T-cell (primary cell): Measurements from ENCODE around the gene PMPCA. TPM values are rescaled to one million over a fixed set of nuclear protein-coding genes. Genes with fewer than 3 reads are reported as not detected.

Experiments used
- ATAC-seq, 4 experiments: fragments of 200-7000 bp in 3 of 4; fragments of 150-1000 bp in 1 of 4; cut with Tn5 transposase; replicated peaks in 1 of 4; 1 replicate in 3 of 4; 2 replicates in 1 of 4; pipeline ENCODE4 v1.10.0; 2021; ENCODE audit warnings: moderate library complexity in 3 of 4, mild to moderate bottlenecking in 2 of 4, moderate number of reproducible peaks in 1 of 4
- CTCF ChIA-PET, 2 donors: fragments of 300-600 bp; sonication (Branson Sonifier 250); formaldehyde crosslinking; loops; one replicate each; lab custom pipeline; 2022; ENCODE audit warnings: antibody characterized with exemption in 2 of 2; lab: Charles Lee
- POLR2A ChIA-PET, 2 donors: fragments of 300-600 bp; sonication (Branson Sonifier 250); formaldehyde crosslinking; loops; one replicate each; lab custom pipeline; 2022; ENCODE audit warnings: antibody characterized with exemption in 2 of 2; lab: Charles Lee
- DNase-seq, 35 experiments: peaks; one replicate each; pipeline versions ENCODE4 v3.0.0 to v3.0.0-alpha.2; 2013 to 2023
- H3K27ac ChIP-seq: one replicate; pipeline ENCODE4 v1.5.1; 2013; ENCODE audit warnings: low read length
- H3K27me3 ChIP-seq, 2 experiments: replicated peaks in 1 of 2; 1 replicate in 1 of 2; 2 replicates in 1 of 2; pipeline versions ENCODE4 v1.6.1 to v1.7.0; 2013; ENCODE audit warnings: low read length in 1 of 2, mixed read lengths in 1 of 2; ENCODE audit not compliant: control insufficient read depth in 2 of 2, insufficient read depth in 2 of 2; ENCODE audit errors: extremely low read depth in 1 of 2
- H3K36me3 ChIP-seq, 2 donors: 1 replicate in 1 of 2; 2 replicates in 1 of 2; pipeline versions ENCODE4 v1.6.1 to v1.7.0; 2013; ENCODE audit warnings: low read length in 1 of 2; ENCODE audit not compliant: control insufficient read depth in 2 of 2, insufficient read depth in 1 of 2; ENCODE audit errors: extremely low read depth in 1 of 2
- H3K4me1 ChIP-seq, 2 experiments: 1 replicate in 1 of 2; 2 replicates in 1 of 2; pipeline versions ENCODE4 v1.6.1 to v1.7.0; 2013; ENCODE audit warnings: low read length in 2 of 2, mixed read lengths in 1 of 2; ENCODE audit not compliant: insufficient read depth in 2 of 2, control insufficient read depth in 1 of 2; ENCODE audit errors: extremely low read depth in 1 of 2
- H3K4me3 ChIP-seq, 2 donors: 1 replicate in 1 of 2; 2 replicates in 1 of 2; pipeline versions ENCODE4 v1.5.1 to v1.7.0; 2013; ENCODE audit warnings: mild to moderate bottlenecking in 2 of 2, low read length in 1 of 2, moderate library complexity in 1 of 2; ENCODE audit not compliant: control insufficient read depth in 1 of 2; ENCODE audit errors: extremely low read depth in 1 of 2
- H3K9me3 ChIP-seq: 2 replicates; pipeline ENCODE4 v1.7.0; 2013
- H3K27ac Mint-ChIP-seq, 2 donors: one replicate each; pipeline ENCODE4 v1.8.0; 2020 to 2021; ENCODE audit warnings: mild to moderate bottlenecking in 2 of 2, mixed read lengths in 2 of 2
- H3K27me3 Mint-ChIP-seq, 2 donors: one replicate each; pipeline ENCODE4 v1.8.0; 2021 to 2022; ENCODE audit warnings: mixed read lengths in 2 of 2
- H3K36me3 Mint-ChIP-seq: one replicate; pipeline ENCODE4 v1.8.0; 2021; ENCODE audit warnings: mixed read lengths
- H3K4me1 Mint-ChIP-seq, 3 donors: one replicate each; pipeline ENCODE4 v1.8.0; 2020 to 2022; ENCODE audit warnings: mixed read lengths in 3 of 3, mild to moderate bottlenecking in 1 of 3
- H3K4me3 Mint-ChIP-seq, 3 donors: one replicate each; pipeline ENCODE4 v1.8.0; 2020 to 2022; ENCODE audit warnings: mild to moderate bottlenecking in 3 of 3, mixed read lengths in 3 of 3, moderate library complexity in 3 of 3
- H3K9me3 Mint-ChIP-seq, 3 donors: one replicate each; pipeline ENCODE4 v1.8.0; 2020 to 2022; ENCODE audit warnings: mixed read lengths in 3 of 3
- WGBS: methylation state at CpG from one replicate; pipeline ENCODE4 v1.1.5; 2013; ENCODE audit warnings: missing lambda C conversion rate; ENCODE audit not compliant: insufficient coverage; 5-methylcytosine and 5-hydroxymethylcytosine counted together
- total RNA-seq, 35 experiments: library from RNA in 6 of 35; stranded (reverse) in 6 of 35; fragments of 120-200 nt in 1 of 35; gene quantifications; one replicate each; pipeline versions ENCODE4 v1.2.1 to v1.2.4 and lab custom pipeline; 2013 to 2026

PMPCA gene
- total RNA-seq, 5 donors from 2014 or later (not counting 1 experiment from before 2014, with no cell fraction given) = 55.8 to 81.9 (median 65.7) TPM

GRCh38 chr9:136442265-136442664 is 31.8 kb downstream of the PMPCA start:
- 91% methylated on average over 3 of the region's 5 CpGs for WGBS
- Mint-ChIP-seq H3K4me1 (peaks cover 12 to 14% (median 13%) of the 10 kb centered on the region in 3 donors), H3K9me3 (no peaks in the 10 kb centered on the region), H3K4me3 (no peak overlapping the region), H3K27me3 (no peaks in the 10 kb centered on the region), H3K27ac (no peak overlapping the region), H3K36me3 (peaks cover 31% of the 10 kb centered on the region)
- Histone ChIP-seq H3K36me3 (peaks cover 27 to 57% of the 10 kb centered on the region in 2 donors), H3K27me3 (no peaks in the 10 kb centered on the region), H3K4me1 (peaks cover 0 to 22% of the 10 kb centered on the region in 2 experiments), H3K27ac (no peak overlapping the region), H3K4me3 (no peak overlapping the region), H3K9me3 (no peaks in the 10 kb centered on the region)
- ChIA-PET POLR2A (no interaction called here), CTCF (no interaction called here)
- ATAC-seq (no peak), DNase-seq (no peak)

GRCh38 chr9:136443087-136443486 is 32.6 kb downstream of the PMPCA start:
- H3K27ac ChIP-seq = no peak overlapping the region

GRCh38 chr9:136443687-136444086 is 33.2 kb downstream of the PMPCA start:
- DNase-seq (no peak), ATAC-seq (no peak)
- Mint-ChIP-seq H3K9me3 (no peaks in the 10 kb centered on the region), H3K4me3 (no peak overlapping the region), H3K27ac (no peak overlapping the region), H3K36me3 (peaks cover 39% of the 10 kb centered on the region), H3K4me1 (peaks cover 0 to 4% (median 2%) of the 10 kb centered on the region in 3 donors), H3K27me3 (no peaks in the 10 kb centered on the region)
- peaks cover 0 to 8% of the 10 kb centered on the region in 2 experiments for H3K4me1 ChIP-seq
- no peak overlapping the region for H3K4me3 ChIP-seq
- H3K27ac ChIP-seq = no peak overlapping the region
- ChIA-PET POLR2A (interaction anchor here in 1 of 2 donors (0.6 kb wide), 1 partner anchor 96 kb away, joined by 3 read pairs; no protein-coding TSS in a partner anchor), CTCF (no interaction called here)
- peaks cover 34 to 67% of the 10 kb centered on the region in 2 donors for H3K36me3 ChIP-seq
- no peaks in the 10 kb centered on the region for H3K27me3 ChIP-seq
- no peaks in the 10 kb centered on the region for H3K9me3 ChIP-seq
- WGBS = 100% methylated on average over 3 of the region's 7 CpGs

More at GRCh38 chr9:136443087-136443486, 32.6 kb downstream of the PMPCA start:
- H3K27me3 Mint-ChIP-seq = no peaks in the 10 kb centered on the region
- no peak overlapping the region for H3K27ac Mint-ChIP-seq
- H3K9me3 Mint-ChIP-seq = no peaks in the 10 kb centered on the region
- no peak overlapping the region for H3K4me3 Mint-ChIP-seq
- no peak for ATAC-seq
- CTCF ChIA-PET = no interaction called here
- peaks cover 0 to 14% of the 10 kb centered on the region in 2 experiments for H3K4me1 ChIP-seq
- H3K4me1 Mint-ChIP-seq = peaks cover 4 to 5% (median 5%) of the 10 kb centered on the region in 3 donors
- DNase-seq = no peak
- WGBS = 97% methylated on average over 11 of the region's 15 CpGs
- H3K36me3 ChIP-seq = peaks cover 33 to 66% of the 10 kb centered on the region in 2 donors
- H3K4me3 ChIP-seq = no peak overlapping the region
- peaks cover 39% of the 10 kb centered on the region for H3K36me3 Mint-ChIP-seq
- no peaks in the 10 kb centered on the region for H3K27me3 ChIP-seq
- POLR2A ChIA-PET = interaction anchor here in 1 of 2 donors (0.6 kb wide), 1 partner anchor 28 kb away, joined by 5 read pairs; no protein-coding TSS in a partner anchor
- no peaks in the 10 kb centered on the region for H3K9me3 ChIP-seq

- Histone ChIP-seq H3K27me3 (no peaks in the 10 kb centered on the region), H3K36me3 (peaks cover 37 to 67% of the 10 kb centered on the region in 2 donors), H3K9me3 (no peaks in the 10 kb centered on the region), H3K27ac (no peak overlapping the region), H3K4me1 (peaks cover 0 to 5% of the 10 kb centered on the region in 2 experiments), H3K4me3 (no peak overlapping the region)
- no peak overlapping the region for H3K27ac Mint-ChIP-seq
- WGBS = 94% methylated on average over 19 of the region's 20 CpGs
- H3K27me3 Mint-ChIP-seq = no peaks in the 10 kb centered on the region
- POLR2A ChIA-PET = interaction anchor here in 1 of 2 donors (0.6 kb wide), 2 partner anchors 95 to 1054 kb away, joined by 3 read pairs; no protein-coding TSS in a partner anchor
- H3K4me3 Mint-ChIP-seq = no peak overlapping the region
- DNase-seq (no peak), ATAC-seq (no peak)
- H3K9me3 Mint-ChIP-seq = no peaks in the 10 kb centered on the region
- H3K4me1 Mint-ChIP-seq = peaks cover 0 to 4% (median 2%) of the 10 kb centered on the region in 3 donors
- CTCF ChIA-PET = no interaction called here
- H3K36me3 Mint-ChIP-seq = peaks cover 39% of the 10 kb centered on the region
Measured at GRCh38 chr9:136444102-136444501, 33.6 kb downstream of the PMPCA start.

GRCh38 chr9:136445799-136446198 is 35.3 kb downstream of the PMPCA start:
- H3K27ac ChIP-seq = no peak overlapping the region
- H3K4me1 ChIP-seq = no peaks in the 10 kb centered on the region
- Mint-ChIP-seq H3K9me3 (no peaks in the 10 kb centered on the region), H3K4me1 (peaks cover 0 to 4% (median 2%) of the 10 kb centered on the region in 3 donors), H3K27me3 (no peaks in the 10 kb centered on the region), H3K36me3 (peaks cover 47% of the 10 kb centered on the region), H3K27ac (no peak overlapping the region), H3K4me3 (no peak overlapping the region)
- ChIA-PET CTCF (interaction anchor here in 1 of 2 donors (0.5 kb wide), 1 partner anchor 24 kb away, joined by 4 read pairs; no protein-coding TSS in a partner anchor), POLR2A (no interaction called here)
- H3K9me3 ChIP-seq = no peaks in the 10 kb centered on the region
- WGBS = 97% methylated on average over 4 of the region's 7 CpGs
- H3K27me3 ChIP-seq = no peaks in the 10 kb centered on the region
- peaks cover 37 to 79% of the 10 kb centered on the region in 2 donors for H3K36me3 ChIP-seq
- ATAC-seq (no peak), DNase-seq (no peak)
- H3K4me3 ChIP-seq = no peak overlapping the region

GRCh38 chr9:136447173-136447778 is 36.8 kb downstream of the PMPCA start:
- Mint-ChIP-seq H3K4me1 (peaks cover 0 to 4% (median 0%) of the 10 kb centered on the region in 3 donors), H3K9me3 (no peaks in the 10 kb centered on the region), H3K27me3 (no peaks in the 10 kb centered on the region), H3K4me3 (no peak overlapping the region), H3K36me3 (peaks cover 48% of the 10 kb centered on the region), H3K27ac (no peak overlapping the region)
- ChIA-PET POLR2A (no interaction called here), CTCF (no interaction called here)
- ATAC-seq (no peak), DNase-seq (no peak)
- Histone ChIP-seq H3K4me1 (no peaks in the 10 kb centered on the region), H3K9me3 (no peaks in the 10 kb centered on the region), H3K36me3 (peaks cover 37 to 79% of the 10 kb centered on the region in 2 donors), H3K27ac (no peak overlapping the region), H3K27me3 (no peaks in the 10 kb centered on the region), H3K4me3 (no peak overlapping the region)
- WGBS = 98% methylated on average over 17 of the region's 27 CpGs
